Spleen (tissue), 11 donors: ENCODE measurements around the gene MAP2K5. TPM values are rescaled to one million over a fixed set of nuclear protein-coding genes. Genes with fewer than 3 reads are reported as not detected.

Experiments used
- DNase-seq: peaks from one replicate; pipeline ENCODE4 v3.0.0-alpha.2; 2020
- H3K27ac ChIP-seq, 8 donors: fragments of 200-600 bp; sonication (generic) in 7 of 8; 1 replicate in 4 of 8; 2 replicates in 4 of 8; pipeline versions ENCODE4 v1.5.0 to v1.8.0; 2016 to 2021; ENCODE audit warnings: inconsistent platforms in 4 of 8, mild to moderate bottlenecking in 4 of 8, moderate library complexity in 1 of 8
- H3K27me3 ChIP-seq, 7 donors: fragments of 200-600 bp; sonication (generic) in 6 of 7; replicated peaks in 1 of 7; 1 replicate in 4 of 7; 2 replicates in 3 of 7; pipeline versions ENCODE4 v1.5.0 to v1.8.0; 2016 to 2021; ENCODE audit warnings: inconsistent platforms in 3 of 7, mild to moderate bottlenecking in 1 of 7
- H3K36me3 ChIP-seq, 6 donors: fragments of 200-600 bp; sonication (generic) in 5 of 6; 1 replicate in 4 of 6; 2 replicates in 2 of 6; pipeline versions ENCODE4 v1.5.0 to v1.8.0; 2016 to 2021; ENCODE audit warnings: inconsistent platforms in 2 of 6
- H3K4me1 ChIP-seq, 6 donors: fragments of 200-600 bp; sonication (generic) in 5 of 6; 1 replicate in 3 of 6; 2 replicates in 3 of 6; pipeline versions ENCODE4 v1.5.0 to v1.8.0; 2016 to 2021; ENCODE audit warnings: inconsistent platforms in 3 of 6
- H3K4me3 ChIP-seq, 8 donors: fragments of 200-600 bp; sonication (generic) in 7 of 8; 1 replicate in 4 of 8; 2 replicates in 4 of 8; pipeline versions ENCODE4 v1.5.0 to v1.8.0; 2016 to 2021; ENCODE audit warnings: inconsistent platforms in 4 of 8, mild to moderate bottlenecking in 4 of 8, moderate library complexity in 2 of 8
- H3K9me3 ChIP-seq, 8 donors: fragments of 200-600 bp; sonication (generic) in 7 of 8; 1 replicate in 4 of 8; 2 replicates in 4 of 8; pipeline versions ENCODE4 v1.5.0 to v1.8.0; 2016 to 2021; ENCODE audit warnings: inconsistent platforms in 4 of 8
- CTCF ChIP-seq, 11 experiments: fragments of 200-600 bp in 7 of 11; fragments of 450-650 bp in 4 of 11; sonication (generic) in 4 of 11; IDR thresholded peaks in 8 of 11; conservative IDR thresholded peaks in 3 of 11; 1 replicate in 7 of 11; 2 replicates in 4 of 11; pipeline versions ENCODE4 v1.4.0 to v1.8.0; 2016 to 2021; ENCODE audit warnings: antibody characterized with exemption in 11 of 11, inconsistent platforms in 4 of 11, mild to moderate bottlenecking in 1 of 11
- POLR2A ChIP-seq, 3 donors: fragments of 450-650 bp; IDR thresholded peaks; one replicate each; pipeline ENCODE4 v1.5.1; 2017; ENCODE audit warnings: antibody characterized with exemption in 3 of 3, mild to moderate bottlenecking in 1 of 3
- POLR2AphosphoS5 ChIP-seq, 3 donors: sonication (generic); formaldehyde crosslinking; IDR thresholded peaks; one replicate each; pipeline ENCODE4 v1.5.1; 2017; ENCODE audit warnings: antibody characterized with exemption in 3 of 3
- WGBS, 5 donors: extraction: QIAGEN DNeasy Blood & Tissue Kit in 3 of 5; methylation state at CpG; one replicate each; pipeline versions ENCODE4 v1.1.5 to v1.1.7; 2013 to 2018; 5-methylcytosine and 5-hydroxymethylcytosine counted together
- intact Hi-C: fragments of 100-400 bp; cut with DNase I; formaldehyde crosslinking; loops from one replicate; pipeline ENCODE4 v1.15.0; 2023; ENCODE audit warnings: low total_unique reads
- polyA plus RNA-seq, 3 donors: library from polyadenylated mRNA; stranded (reverse); fragments of 200-250 nt; gene quantifications; one replicate each; pipeline ENCODE4 v1.2.1, GENCODE V29; 2013
- total RNA-seq, 7 donors: library from RNA; depleted of rRNA in 3 of 7; stranded (reverse); fragments of >200 nt in 3 of 7; fragmentation: NEBNext Ultra II Directional in 4 of 7; extraction: Animal tissue kit (Norgen Biotek cat#: 25700) in 4 of 7; gene quantifications; one replicate each; pipeline versions ENCODE4 v1.1.0 to v1.2.1, GENCODE V29; 2016 to 2021
- donor health status: healthy with polysubstance abuse.
- donor health status: DM: no; HTN: no; CAD: no; lungs with moderate emphysema.
- donor health status: DM: no; HTN: no; CAD: no.
- donor health status: Bipolar disorder and iron deficiency.
- donor health status: healthy.
- donor health status: DM: no; HTN: no; CAD: no.
- donor health status: DM: yes; HTN: yes; CAD: no.

MAP2K5 gene
- total and polyA plus RNA-seq, 10 donors, result 8.4 to 30.4 (median 14.6) TPM

- H3K4me1 ChIP-seq, result peaks cover 0 to 21% (median 14%) of the 10 kb centered on the region in 6 donors
- TF ChIP-seq POLR2A (IDR thresholded peaks at IDR 0.05) (no peak), POLR2AphosphoS5 (IDR thresholded peaks at IDR 0.05) (no peak), CTCF (IDR thresholded peaks at IDR 0.05 in 8 of 11, conservative IDR thresholded peaks at IDR 0.05 in 3 of 11) (no peak)
- H3K9me3 ChIP-seq, result no peaks in the 10 kb centered on the region
- no peak overlapping the region for H3K4me3 ChIP-seq
- no peaks in the 10 kb centered on the region for H3K27me3 ChIP-seq
- intact Hi-C loops, result no loop called here
- WGBS, 5 donors, result 59 to 73% (median 64%) methylated on average over 13 of the region's 13 CpGs
- H3K27ac ChIP-seq, result no peak overlapping the region
- H3K36me3 ChIP-seq, result no peaks in the 10 kb centered on the region
- no peak for DNase-seq
Measured at GRCh38 chr15:67501836-67502461, 40.6 kb upstream of the MAP2K5 start.

- H3K27ac ChIP-seq, result no peak overlapping the region
- DNase-seq, result no peak
- no peaks in the 10 kb centered on the region for H3K9me3 ChIP-seq
- H3K4me3 ChIP-seq, result no peak overlapping the region
- intact Hi-C loops, result no loop called here
- WGBS, 5 donors, result 90 to 95% (median 94%) methylated on average over 6 of the region's 6 CpGs
- H3K36me3 ChIP-seq, result no peaks in the 10 kb centered on the region
- H3K27me3 ChIP-seq, result no peaks in the 10 kb centered on the region
- TF ChIP-seq POLR2A (IDR thresholded peaks at IDR 0.05), result no peak
- TF ChIP-seq POLR2AphosphoS5 (IDR thresholded peaks at IDR 0.05), result no peak
- TF ChIP-seq CTCF (IDR thresholded peaks at IDR 0.05 in 8 of 11, conservative IDR thresholded peaks at IDR 0.05 in 3 of 11), result no peak
- peaks cover 0 to 25% (median 16%) of the 10 kb centered on the region in 6 donors for H3K4me1 ChIP-seq
Measured at GRCh38 chr15:67504056-67504455, 38.4 kb upstream of the MAP2K5 start.

GRCh38 chr15:67504796-67505195, 37.7 kb upstream of the MAP2K5 start:
- TF ChIP-seq POLR2A (IDR thresholded peaks at IDR 0.05) (no peak), POLR2AphosphoS5 (IDR thresholded peaks at IDR 0.05) (no peak), CTCF (IDR thresholded peaks at IDR 0.05 in 8 of 11, conservative IDR thresholded peaks at IDR 0.05 in 3 of 11) (no peak)
- intact Hi-C loops, result no loop called here
- DNase-seq, result no peak
- H3K4me1 ChIP-seq, result peaks cover 0 to 25% (median 16%) of the 10 kb centered on the region in 6 donors
- no peak overlapping the region for H3K4me3 ChIP-seq
- no peak overlapping the region for H3K27ac ChIP-seq
- H3K36me3 ChIP-seq, result no peaks in the 10 kb centered on the region
- WGBS, 5 donors, result 82 to 95% (median 91%) methylated on average over 5 of the region's 5 CpGs
- H3K27me3 ChIP-seq, result no peaks in the 10 kb centered on the region
- H3K9me3 ChIP-seq, result no peaks in the 10 kb centered on the region

GRCh38 chr15:67505675-67506572, 36.6 kb upstream of the MAP2K5 start:
- intact Hi-C loops, result no loop called here
- peaks cover 0 to 25% (median 16%) of the 10 kb centered on the region in 6 donors for H3K4me1 ChIP-seq
- no peaks in the 10 kb centered on the region for H3K9me3 ChIP-seq

More at GRCh38 chr15:67505675-67506572, 36.6 kb upstream of the MAP2K5 start:
- WGBS, 5 donors, result 60 to 77% (median 65%) methylated on average over 5 of the region's 5 CpGs
- Histone ChIP-seq H3K36me3 (peaks cover 0 to 3% (median 0%) of the 10 kb centered on the region in 6 donors), H3K27ac (no peak overlapping the region), H3K4me3 (no peak overlapping the region), H3K27me3 (no peaks in the 10 kb centered on the region)
- DNase-seq, result no peak
- TF ChIP-seq POLR2AphosphoS5 (IDR thresholded peaks at IDR 0.05) (no peak), CTCF (IDR thresholded peaks at IDR 0.05 in 8 of 11, conservative IDR thresholded peaks at IDR 0.05 in 3 of 11) (no peak), POLR2A (IDR thresholded peaks at IDR 0.05) (no peak)
